Activated CD8-positive, alpha-beta memory T cell treated with anti-CD3 and anti-CD28 coated beads, Interleukin-2, amount 50 U/mL, for 1 hour (primary cell): ENCODE measurements around the gene CHCHD3.

Experiments used
- DNase-seq: peaks from one replicate; pipeline ENCODE4 v3.0.0-alpha.2; 2020; ENCODE audit errors: extremely low read depth

CHCHD3 gene

DNA sequence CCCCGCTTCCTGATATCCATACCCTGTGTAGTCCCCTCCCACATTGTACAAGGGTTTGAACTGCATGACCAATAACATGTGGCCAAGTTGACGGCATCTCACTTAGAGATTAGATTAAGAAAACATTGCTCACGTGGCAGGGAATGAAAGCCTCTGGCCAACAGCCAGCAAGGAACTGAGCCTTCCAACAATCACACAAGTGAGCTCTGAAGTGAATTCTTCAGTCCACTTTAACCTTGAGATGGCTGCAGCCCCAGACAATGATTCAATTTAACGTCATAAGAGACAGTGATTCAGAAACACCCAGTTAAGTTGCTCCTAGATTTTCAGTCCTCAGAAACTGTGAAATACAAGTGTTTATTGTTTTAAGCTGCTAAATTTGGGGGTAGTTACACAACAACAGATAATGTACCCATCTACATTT lies 339.7 kb downstream of the CHCHD3 start:
- DNase-seq: no peak

DNA sequence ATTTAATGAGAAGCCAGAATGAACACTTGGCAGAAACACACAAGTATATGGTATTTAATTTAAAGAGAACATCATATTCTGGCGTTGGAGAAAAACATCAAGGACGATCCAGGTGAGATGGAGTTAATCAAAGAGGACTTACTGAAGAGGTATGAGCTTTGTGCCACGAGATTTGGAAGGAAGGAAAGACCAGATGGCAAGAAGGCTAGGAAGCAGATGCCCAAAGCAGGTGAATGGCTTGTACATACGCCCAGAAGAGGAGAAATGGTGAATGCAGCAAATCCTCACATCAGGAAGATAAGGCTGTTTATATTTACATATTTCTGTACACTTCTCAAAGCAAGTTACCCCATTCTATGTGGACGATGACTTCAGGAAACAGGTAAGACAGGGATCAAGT lies 341.7 kb downstream of the CHCHD3 start:
- DNase-seq: no peak

DNA sequence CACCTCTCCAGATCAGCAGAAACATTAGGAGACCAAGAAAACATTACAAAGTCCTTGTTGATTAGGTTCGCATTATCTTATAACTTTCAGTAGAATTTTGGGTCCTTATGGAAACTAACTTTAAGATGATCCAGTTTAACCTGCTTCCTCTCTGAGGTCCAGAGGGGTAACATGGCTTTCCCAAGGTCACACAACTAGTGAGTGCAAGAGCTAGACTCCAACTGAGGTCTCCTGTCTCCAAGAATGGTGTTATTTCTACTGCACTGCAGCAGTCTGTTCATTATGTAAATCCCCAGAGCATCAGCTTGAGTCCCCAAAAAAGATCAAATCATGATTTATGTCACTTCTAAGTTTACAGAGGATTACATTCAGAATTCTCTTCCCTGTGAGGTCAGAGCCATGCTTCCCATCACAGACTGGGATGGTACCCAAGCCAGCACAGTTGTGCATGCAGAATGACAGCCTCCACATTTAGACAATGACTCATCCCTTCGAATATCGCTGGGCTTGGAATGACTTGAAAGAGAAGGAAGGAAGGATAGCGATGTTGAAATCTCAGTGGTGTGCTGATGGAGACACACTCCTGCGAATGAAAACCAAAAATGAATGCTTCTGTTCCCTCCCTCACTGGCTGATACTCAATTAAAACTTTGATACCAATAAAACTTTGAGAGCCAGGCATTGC lies 342.5 kb downstream of the CHCHD3 start:
- DNase-seq: no peak

DNA sequence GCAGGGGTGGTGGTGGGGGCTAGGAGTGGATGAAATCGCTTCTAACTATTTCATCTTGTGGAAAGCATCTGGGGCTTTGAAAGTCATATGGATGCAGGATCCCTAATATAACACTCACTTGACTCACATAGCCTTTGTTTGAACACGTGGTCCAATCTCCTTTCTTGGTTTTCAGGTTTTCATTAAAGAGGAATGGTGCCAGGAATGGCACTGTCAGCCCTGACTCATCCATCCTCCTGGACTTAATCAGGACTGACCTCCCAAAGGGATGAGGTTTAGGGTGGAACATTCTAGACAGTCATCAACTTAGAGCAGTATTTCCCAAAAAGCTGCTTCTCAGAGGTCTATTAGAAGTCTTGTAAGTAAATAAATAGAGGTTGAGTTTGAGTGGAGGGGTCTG lies 343.6 kb downstream of the CHCHD3 start:
- no peak for DNase-seq

DNA sequence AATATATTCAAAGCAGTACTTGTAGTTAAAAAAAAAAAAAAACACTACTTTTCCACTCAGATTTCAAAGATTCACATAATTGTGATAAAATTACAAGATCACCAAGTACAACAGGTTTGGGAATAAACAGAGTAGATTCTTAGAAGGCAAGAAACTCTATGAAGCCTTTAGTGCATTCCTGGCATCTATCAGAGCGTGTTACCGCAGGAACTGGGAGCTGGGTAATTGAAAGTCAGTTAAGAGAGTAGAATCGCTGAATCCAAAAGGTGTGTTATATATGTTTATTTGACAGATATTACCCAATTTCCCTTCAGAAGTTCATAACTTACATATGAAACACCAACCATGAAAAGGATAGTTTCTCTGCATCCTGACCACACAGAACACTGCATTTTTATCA lies 346.4 kb downstream of the CHCHD3 start:
- DNase-seq: no peak
